Non-pigmented ciliary epithelial cell (primary cell): Measurements from ENCODE around the gene ADORA1.

Experiments used
- DNase-seq: peaks from one replicate; pipeline ENCODE4 v3.0.0-alpha.2; 2010; ENCODE audit warnings: low read depth

Gene ADORA1

GRCh38 chr1:203173011-203173555 is 45.6 kb downstream of the ADORA1 start:
- DNase-seq = no peak

DNA sequence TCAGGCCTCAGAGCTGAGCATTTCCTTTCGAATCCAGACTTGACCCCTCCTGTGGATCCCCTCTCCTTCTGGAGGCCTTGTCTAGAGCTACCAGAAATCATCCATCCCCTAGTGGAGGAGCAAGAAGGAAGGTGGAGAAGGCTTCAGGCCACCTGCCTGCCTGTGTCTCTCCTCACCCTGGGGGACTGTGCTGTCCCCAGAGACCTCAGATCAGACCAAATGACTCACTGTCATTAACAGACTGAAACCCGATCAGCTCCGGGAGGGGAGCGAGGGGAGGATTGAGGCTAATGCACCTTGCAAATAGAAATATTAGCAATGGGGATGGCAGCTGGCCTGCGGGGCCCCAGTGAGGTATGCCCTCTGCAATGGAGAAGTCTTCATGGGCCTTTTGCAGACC is 46.0 kb downstream of the ADORA1 start:
- no peak for DNase-seq

DNA sequence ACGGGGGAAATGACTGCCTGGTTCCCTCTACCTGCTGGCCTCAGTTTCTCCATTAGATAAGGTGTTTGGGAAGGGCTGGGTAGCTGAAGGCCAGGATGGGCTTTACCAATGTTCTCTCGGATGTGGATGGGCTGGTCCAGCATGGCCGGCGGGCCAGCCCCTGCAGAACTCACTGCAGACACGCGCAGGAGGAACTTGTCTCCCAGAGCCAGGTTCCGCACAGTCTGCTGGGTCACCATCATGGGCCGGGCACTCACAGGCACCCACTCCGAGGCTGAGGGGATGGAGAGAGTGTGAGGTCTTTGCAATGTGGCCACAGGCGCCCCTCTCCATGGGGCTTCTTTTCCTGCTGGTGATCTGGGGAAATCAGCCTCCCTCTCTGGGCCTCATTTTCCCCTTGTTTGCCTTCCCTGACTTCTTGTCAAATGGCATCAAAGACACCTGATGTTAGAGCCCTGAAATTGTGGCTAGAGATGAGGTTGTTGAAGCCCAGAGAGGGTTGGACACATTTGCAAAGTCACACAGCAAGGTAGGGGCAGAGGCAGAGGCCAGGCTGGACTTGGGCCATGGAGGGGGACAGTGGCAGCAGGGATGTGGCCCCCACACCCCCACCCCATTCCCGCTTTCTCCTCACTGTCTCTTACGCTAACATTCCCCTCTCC is 46.9 kb downstream of the ADORA1 start:
- no peak for DNase-seq

DNA sequence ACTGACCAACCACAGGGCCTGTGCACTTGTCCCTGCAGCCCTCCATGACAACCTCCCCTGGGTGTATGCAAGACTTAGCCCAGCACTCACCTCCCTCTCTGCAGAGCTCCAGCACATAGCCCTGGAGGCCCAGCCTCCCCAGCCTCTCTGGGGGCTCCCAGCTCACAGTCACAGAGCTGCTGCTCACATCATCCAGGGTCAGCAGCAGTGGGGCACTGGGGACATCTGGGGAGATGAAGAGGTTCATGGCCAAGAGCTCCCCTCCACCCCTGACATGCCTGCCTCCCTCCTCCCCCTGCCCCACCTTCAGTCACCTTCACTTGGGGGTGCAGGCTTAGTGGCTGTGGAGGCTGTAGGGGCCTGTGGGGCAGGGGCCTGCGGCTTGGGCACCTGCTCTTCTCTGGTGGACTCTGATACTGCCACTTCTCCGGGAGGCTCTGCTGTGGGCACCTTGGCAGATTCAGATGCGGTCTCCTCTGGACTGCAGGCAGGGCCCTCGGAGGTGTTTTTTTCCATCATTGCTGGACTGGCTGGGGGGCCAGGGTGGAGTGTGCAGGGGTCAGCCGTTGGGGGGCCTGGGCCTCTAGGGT is 47.8 kb downstream of the ADORA1 start, which contains the start of gene MYBPH:
Gene MYBPH (minus strand): TSS at position 590 of the 590 bp plus-strand sequence. CDS start 71 bp downstream, at position 519.
- DNase-seq = no peak

GRCh38 chr1:203175827-203176241 is 48.3 kb downstream of the ADORA1 start:
- no peak for DNase-seq

DNA sequence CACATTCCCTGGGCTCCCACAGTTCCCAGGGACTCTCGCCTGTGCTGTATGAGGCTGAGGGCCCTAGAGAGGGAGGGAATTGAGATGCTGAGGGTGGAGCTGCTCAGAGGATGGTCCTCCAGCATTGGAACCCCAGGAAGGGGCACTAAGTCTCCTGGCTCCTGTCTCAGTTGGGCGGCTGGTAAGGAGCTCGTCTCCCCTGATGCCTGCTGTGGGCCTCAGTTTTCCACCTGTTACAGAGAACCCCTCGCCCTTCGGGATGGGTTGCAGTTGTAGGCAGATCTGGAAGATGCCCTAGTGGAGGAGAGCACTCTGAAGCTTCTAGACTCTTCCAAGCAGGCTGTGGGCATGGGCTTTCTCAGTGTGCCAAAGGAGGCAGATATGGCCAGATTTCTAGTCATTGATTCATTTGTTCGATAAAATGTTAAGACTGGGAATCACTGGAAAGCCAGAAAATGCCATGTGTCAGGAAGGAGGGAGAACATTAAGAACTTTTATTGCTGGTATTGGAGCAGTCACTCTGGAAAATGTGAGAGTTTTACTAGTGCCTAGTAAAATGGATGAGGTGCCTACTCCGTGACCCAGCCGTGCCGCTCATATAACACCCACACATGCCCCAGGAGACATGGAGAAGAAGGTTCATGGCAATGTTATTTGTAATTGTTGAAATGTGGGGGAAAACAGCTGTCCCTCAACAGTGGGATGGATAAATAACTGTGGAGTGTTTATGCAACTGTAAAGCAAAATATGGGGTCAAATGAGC is 48.9 kb downstream of the ADORA1 start:
- no peak for DNase-seq

GRCh38 chr1:203177036-203177405 is 49.5 kb downstream of the ADORA1 start:
- no peak for DNase-seq

DNA sequence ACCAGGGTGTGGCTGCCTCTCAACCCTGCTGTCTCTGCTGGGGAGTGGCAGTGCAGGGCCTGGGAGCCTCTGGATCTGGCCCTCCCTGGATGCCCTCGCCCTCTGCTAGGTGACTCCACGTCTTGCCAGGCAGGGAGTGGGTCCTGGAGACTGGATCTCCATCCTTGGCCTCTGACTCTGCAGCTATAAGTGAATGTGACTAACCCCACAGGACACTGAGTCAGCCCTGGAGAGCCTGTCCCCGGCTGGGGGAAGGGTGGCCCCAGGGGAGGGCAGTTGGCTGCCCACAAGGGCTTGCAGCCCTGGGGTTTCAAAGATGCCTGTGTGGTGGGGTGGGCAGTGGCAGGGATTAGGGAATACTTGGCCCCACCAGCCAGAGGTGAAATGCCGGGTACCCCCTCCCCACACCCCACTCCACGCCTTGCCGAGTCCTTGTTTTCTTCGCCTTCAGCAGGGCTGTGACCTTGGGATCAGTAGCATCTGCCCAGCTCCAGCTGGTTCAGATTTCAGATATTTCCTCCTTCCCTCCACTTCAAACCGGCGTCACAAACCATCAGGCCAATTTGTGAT is 50.0 kb downstream of the ADORA1 start:
- no peak for DNase-seq

GRCh38 chr1:203178083-203178482 is 50.6 kb downstream of the ADORA1 start:
- DNase-seq = no peak

DNA sequence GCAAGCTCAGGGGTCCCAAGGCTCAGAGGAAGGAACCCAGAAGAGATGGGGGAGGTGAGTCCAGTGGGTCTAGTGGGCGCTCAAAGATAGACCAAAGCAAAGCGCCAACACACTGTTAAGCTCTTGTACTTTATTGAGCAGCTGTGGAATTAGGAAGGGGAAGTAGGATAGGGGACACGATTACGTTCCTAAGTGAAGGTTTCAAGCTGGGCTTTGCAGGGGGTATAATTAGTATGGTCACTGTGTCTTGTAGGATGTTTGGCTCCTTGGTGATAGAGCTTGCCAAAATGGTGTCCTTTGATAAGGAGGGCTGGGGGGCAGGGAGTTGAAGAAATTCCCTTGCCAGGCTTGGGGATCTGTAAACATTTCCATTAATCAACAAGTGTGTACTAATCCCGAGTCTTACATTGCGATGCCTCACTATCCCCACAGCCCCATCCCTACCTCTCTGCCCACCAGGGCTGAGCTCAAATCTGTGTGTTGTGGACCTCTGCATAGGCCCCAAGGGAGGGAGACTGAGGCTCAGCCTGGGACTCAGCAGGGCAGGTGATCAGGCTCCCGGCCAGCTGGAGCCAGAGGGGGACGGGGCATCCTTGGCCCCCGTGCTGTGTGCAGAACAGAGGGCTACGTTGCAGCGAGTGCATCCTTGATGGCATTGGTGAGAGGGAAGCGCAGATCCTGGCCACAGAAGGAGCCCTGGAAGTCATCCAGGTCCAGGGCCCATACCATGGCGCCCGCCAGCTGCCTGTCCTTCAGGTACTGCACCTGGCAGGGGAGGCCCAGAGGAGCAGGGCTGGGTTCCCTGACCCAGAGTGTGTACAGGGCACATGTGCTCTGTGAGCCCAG is 51.5 kb downstream of the ADORA1 start:
- DNase-seq = no peak

- no peak for DNase-seq
Measured at GRCh38 chr1:203179667-203180005, 52.1 kb downstream of the ADORA1 start.

DNA sequence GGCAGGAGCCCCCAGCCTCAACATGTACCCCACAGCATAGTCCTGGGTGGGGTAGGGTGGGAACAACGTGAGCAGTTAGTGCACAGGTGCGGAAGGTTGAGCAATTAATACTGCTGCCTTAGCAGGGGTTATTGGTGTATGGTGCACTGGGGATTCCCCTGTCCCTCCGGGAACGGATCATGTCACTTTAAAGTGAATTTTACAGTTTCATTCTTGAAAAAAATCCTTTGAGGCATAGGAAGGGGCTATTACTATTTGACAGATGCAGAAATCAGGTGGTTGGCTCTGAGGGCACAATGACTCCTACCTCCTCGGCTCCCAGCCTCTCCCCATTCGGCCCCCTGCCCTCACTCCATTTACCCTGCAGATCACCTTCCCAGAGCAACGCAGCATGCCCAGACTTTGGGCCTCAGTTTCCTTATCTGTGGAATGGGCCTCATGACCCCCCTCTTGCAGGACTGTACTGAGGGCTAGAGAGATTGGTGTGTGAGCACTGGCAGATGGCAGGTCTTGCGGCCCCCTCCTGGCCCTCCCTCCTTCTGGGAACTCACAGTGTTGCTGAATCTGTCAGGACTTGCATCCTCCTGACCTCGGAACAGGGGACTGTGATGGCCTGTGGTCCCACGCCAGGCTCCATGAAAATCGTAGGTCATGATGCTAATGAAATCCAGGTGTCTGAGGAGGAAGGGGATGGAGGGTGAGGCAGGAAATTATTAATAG is 53.2 kb downstream of the ADORA1 start:
- DNase-seq = no peak

DNA sequence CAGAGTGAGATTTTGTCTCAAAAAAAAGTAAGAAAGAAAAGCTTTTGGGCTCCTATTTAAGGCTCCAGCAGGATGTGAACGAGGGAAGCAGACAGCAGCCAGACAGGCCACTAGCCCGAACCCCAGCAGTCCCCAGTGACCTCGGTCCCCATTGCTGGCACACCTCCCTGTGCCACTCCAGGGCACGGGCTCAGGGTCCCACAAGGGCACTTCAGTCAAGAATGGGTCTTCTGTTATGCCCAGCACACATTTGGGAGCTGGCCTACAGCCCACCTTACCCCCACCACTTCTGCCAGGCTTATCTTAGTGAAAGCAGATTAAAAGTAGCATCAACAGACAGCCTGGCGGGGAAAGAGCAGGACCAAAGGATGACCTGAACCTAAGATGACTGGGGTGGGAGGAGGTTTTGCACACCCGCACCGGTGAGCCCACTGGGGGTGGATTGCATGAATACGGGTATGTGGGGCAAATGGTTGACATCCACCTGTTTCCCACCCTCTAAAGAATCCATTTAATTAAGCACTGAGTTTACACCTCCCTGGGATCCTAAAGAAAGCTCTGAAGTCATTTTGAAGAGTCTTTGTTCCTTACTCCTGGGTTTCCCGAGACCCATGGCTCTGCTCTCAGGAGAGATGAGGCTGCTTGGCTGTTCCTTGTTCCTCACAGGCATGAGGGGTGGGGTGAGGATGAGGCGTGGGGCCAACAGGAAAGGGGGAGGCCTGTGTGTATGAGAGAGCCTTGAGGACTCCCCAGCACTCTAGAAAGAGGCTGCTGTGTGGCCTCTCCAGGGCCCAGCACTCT is 54.3 kb downstream of the ADORA1 start:
- DNase-seq = no peak

DNA sequence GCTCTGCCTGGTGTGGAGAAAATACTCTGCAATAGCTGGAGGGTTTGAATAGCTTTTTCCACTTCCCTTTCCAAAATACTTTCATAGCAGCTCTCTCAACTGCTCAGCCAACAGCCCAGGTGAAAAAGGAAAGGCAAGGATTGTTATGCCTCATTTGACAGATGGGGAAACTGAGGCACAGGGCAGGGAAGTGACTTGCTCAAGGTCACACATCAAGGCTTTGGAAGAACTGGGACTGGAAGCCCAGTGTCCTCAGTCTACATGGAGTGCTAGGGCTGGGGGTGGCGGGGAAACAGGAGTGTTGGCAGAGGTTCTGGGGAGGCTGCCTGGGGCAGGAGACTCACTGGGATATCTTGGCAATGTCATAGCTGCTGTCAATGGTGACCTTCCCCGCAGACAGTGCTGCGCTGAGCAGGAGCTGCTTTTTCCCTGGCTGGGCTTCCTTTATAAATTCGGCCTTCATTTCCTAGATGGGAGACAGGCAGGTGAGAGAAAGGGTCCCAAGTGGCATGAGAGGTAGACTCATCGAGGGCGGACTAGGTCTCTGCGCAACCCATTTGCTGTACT is 54.9 kb downstream of the ADORA1 start:
- DNase-seq = no peak

DNA sequence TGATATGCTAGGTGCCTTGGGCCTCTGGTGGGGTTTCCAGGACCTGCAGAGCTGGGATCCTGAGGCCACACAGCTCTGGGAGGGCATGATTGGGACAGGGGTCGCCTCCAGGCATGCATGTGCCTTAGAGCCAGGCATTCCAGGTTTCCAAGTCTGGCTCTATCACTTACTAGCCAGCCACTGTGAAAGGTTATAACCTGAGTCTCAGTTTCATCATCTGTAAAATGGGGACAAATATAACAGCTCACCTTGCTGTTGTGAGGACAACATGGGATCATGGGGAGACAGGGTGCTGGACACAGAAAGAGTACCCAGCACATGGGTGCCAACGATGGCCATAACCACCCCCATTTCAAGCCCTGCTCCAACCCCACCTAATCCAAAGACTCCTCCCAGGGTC is 56.3 kb downstream of the ADORA1 start:
- no peak for DNase-seq

DNA sequence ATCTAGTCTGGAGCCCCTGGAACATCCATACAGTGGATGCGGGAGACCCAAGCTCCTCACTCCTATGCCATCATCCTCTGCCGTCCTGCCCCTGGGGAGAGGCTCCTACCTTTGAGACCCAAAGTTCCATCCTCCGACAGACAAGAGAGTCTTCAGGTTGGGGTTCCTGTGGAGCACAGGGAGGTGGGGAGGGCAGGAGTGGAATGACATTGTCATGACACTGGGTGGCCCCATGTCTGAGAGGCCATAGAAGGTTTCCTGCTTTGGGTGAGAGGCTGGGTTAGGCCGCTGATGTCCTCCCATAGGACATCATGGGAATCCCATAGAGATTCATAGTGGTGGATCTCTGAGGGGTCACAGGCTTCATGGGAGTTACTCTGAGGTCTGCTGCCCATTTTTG is 56.9 kb downstream of the ADORA1 start:
- DNase-seq = no peak

DNA sequence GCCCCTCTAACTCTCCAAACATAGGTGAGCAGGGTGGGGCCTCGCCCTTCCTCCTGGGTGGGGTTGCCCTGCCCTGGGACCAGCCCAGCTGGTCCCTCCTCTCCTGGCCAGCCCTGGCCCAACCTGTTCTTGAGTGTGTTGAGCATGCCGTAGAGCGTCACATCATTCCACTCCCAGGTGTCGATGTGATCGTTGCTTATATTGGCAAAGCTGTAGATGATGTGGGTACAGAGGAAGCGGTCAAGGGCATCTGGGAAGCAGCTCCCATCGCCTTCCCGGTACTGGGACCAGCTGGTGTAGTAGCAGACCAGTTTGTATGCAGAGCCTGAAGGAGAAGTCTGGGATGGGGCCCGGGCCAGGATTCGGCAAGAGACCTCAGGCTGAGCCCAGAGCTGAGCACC is 57.5 kb downstream of the ADORA1 start:
- no peak for DNase-seq

GRCh38 chr1:203185585-203185984 is 58.1 kb downstream of the ADORA1 start:
- no peak for DNase-seq

GRCh38 chr1:203186091-203186445 is 58.5 kb downstream of the ADORA1 start:
- DNase-seq = no peak
